Measurements from ENCODE around the gene TLCD1.

Gene TLCD1

DNA sequence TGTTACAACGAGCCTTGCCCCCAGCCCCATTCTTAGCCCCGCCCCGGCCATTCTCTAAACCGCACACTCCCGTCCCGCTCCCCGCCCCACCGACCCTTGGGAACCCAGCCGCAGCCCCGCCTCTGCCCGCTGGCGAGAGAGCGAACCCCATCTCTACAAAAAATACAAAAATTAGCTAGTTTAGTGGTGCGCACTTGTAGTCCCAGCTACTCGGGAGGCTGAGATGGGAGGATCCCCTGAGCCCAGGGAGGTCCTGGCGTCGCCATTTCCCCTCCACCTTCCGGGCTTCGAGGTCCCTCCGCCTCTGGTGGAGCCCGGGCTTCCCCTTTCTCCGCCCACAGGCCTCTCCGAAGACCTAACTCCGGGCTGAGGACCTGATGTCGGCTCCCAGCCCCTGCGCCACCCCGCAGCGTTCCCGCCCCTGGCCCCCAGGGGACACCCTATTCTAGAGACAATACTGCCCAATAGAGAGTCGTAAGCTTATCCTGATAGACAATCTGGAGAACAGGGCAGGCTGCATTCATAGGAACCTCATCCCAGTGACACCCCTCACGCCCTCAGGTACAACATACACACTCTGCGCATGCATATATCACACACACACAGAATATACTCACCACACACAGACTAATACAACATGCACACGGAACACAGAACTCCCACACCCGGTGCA is 13.9 kb downstream of the TLCD1 start:
- H3K27me3 ChIP-seq (ENCODE audit: insufficient read depth, low read depth, severe bottlenecking) = no peaks in the 10 kb centered on the region
- H3K36me3 ChIP-seq = peaks cover 4% of the 10 kb centered on the region; the same call in 1 of the 2 replicates
- DNase-seq = no peak
- H3K4me3 ChIP-seq (ENCODE audit: low read depth, low read length) = no peak overlapping the region
- TF ChIP-seq, protein P1, sequence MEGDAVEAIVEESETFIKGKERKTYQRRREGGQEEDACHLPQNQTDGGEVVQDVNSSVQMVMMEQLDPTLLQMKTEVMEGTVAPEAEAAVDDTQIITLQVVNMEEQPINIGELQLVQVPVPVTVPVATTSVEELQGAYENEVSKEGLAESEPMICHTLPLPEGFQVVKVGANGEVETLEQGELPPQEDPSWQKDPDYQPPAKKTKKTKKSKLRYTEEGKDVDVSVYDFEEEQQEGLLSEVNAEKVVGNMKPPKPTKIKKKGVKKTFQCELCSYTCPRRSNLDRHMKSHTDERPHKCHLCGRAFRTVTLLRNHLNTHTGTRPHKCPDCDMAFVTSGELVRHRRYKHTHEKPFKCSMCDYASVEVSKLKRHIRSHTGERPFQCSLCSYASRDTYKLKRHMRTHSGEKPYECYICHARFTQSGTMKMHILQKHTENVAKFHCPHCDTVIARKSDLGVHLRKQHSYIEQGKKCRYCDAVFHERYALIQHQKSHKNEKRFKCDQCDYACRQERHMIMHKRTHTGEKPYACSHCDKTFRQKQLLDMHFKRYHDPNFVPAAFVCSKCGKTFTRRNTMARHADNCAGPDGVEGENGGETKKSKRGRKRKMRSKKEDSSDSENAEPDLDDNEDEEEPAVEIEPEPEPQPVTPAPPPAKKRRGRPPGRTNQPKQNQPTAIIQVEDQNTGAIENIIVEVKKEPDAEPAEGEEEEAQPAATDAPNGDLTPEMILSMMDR (IDR thresholded peaks at IDR 0.05; ENCODE audit: low read depth, low read length) = no peak
- H3K9me3 ChIP-seq (ENCODE audit: severe bottlenecking) = no peaks in the 10 kb centered on the region
- no peak overlapping the region for H3K27ac ChIP-seq

DNA sequence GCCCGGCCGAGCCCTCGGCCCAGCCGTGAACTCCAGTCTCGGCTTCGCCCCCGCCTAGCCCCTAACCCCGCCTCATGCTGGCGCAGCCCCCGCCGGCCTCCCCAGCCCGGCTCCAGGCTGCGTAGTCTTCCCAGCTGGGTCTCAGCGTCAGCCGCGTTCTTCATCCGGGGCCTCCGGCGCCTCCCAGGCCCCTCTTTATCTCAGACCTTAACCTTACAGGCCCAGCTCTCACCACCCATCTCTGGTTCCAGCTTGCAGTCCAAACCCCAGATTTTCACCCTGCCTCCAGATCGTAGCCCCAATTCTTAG is 14.4 kb downstream of the TLCD1 start, which contains the start of gene PROCA1:
TSS of gene PROCA1 (minus strand) at position 166 of the 309 bp plus-strand sequence. CDS start 228 bp downstream, outside the sequence.
- Histone ChIP-seq H3K27me3 (ENCODE audit: insufficient read depth, low read depth, severe bottlenecking) (no peaks in the 10 kb centered on the region), H3K9me3 (ENCODE audit: severe bottlenecking) (no peaks in the 10 kb centered on the region), H3K36me3 (peaks cover 6% of the 10 kb centered on the region; the same call in 1 of the 2 replicates), H3K27ac (no peak within 1 kb of the TSS), H3K4me3 (ENCODE audit: low read depth, low read length) (no peak within 1 kb of the TSS)
- TF ChIP-seq, protein P1 (IDR thresholded peaks at IDR 0.05; ENCODE audit: low read depth, low read length) = no peak
- DNase-seq = no peak

DNA sequence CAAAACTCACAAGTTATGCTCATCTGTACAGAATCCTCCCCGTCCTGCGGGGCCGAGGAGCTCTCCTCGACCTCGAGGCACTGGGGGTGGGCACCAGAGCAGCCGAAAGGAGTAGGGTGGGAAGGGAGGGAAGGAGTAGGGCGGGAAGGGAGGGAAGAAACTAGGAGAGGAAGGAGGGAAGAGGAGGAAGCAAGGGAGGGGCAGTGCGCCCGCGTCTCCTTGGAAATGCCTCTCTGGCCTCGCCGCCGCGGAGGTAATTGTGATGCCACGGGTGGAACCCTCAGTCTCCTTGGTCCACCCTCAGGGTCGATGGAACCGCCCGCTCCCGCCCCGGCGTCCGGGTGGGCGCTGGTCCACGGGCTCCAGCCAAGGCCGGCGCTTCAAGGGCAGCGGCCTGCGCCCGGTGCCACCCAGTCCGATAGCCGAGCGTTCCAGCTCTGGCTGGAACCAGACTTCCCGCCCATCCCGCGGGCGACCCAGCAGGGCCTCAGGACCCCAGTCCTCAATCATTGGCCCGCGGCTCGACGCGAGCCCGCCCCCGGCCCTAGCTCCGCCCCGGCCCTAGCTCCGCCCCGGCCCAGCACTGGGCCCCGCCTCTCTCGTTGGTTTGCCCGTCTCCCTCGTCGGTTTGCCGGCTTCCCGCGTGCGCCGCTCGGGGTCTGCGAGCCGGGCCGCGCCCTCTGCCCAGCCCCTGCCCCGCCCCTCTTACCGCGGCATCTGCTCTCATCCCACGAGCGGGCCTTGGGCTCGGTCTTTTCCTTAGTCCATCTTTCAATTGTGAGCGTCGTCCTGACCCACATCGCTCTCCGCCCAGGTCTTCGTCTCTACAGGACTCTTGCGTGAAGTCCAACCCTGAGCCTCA is 14.9 kb downstream of the TLCD1 start:
- Histone ChIP-seq H3K4me3 (ENCODE audit: low read depth, low read length) (no peak overlapping the region), H3K27ac (no peak overlapping the region), H3K27me3 (ENCODE audit: insufficient read depth, low read depth, severe bottlenecking) (no peaks in the 10 kb centered on the region), H3K9me3 (ENCODE audit: severe bottlenecking) (no peaks in the 10 kb centered on the region), H3K36me3 (peaks cover 8% of the 10 kb centered on the region)
- DNase-seq = no peak
- TF ChIP-seq, protein P1 (IDR thresholded peaks at IDR 0.05; ENCODE audit: low read depth, low read length) = no peak

DNA sequence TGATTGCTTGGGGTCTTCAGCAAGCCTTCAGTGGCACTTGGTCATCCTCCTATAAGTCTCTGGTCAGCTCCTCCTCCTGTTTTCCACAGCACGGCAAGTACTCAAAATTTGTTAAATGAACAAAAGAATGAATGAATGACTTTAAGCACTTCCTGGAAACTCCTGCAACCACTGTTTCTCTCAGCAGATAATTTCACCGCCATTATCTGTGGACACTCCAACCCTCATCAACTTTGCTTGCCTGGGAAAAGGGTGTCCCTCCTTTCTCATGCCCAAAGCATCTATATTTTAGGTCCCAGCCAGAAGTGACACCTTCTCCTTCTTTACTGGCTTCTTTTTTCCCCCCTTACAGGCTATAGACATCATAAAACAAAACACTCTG is 18.7 kb downstream of the TLCD1 start:
- Histone ChIP-seq H3K9me3 (ENCODE audit: severe bottlenecking) (no peaks in the 10 kb centered on the region), H3K27ac (no peak overlapping the region), H3K27me3 (ENCODE audit: insufficient read depth, low read depth, severe bottlenecking) (no peaks in the 10 kb centered on the region), H3K4me3 (ENCODE audit: low read depth, low read length) (no peak overlapping the region), H3K36me3 (peaks cover 46% of the 10 kb centered on the region)
- DNase-seq = no peak
- TF ChIP-seq, protein P1 (IDR thresholded peaks at IDR 0.05; ENCODE audit: low read depth, low read length) = no peak

DNA sequence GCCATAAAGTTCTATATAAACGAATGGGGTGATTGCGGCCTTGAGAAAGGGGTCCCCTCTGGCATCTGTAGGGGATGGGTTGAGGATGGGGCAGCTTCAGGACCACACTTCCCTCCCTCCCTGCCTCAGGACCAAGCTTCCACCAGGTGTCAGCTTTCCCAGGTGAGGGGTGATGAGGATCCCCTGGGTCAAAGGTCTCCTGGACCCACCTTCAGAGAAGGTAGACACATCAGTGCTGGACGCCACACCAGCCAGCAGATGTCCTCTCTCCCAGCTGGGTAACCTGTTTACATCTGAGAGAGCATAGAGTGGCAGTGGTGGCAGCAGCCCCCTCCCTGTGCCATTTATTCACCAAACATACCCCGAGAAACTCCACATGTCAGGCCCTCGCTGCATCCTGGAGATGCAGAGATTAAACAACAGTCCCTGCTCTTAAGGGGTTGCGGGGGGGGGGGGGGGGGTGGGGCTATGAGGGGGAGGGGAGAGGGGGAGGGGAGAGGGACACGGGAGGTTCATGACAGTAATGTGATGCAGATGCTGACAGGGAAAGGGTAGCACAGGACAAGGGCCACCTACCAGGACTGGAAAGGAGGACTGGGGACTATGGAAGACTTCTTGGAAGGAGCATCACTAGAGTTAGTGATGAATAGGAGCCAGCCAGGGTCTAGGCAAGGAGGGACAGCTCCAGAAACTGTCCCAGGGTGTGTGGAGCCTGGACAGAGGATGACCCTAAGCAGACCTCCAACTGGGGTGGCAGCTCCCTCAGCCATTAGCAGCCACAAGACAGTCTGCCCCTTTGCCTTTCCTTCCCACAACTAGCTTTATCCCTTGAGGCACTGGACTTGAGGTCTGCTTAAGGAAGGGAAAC is 19.3 kb downstream of the TLCD1 start:
- TF ChIP-seq, protein P1 (IDR thresholded peaks at IDR 0.05; ENCODE audit: low read depth, low read length) = no peak
- Histone ChIP-seq H3K36me3 (peaks cover 52% of the 10 kb centered on the region), H3K27ac (no peak overlapping the region), H3K4me3 (ENCODE audit: low read depth, low read length) (no peak overlapping the region), H3K27me3 (ENCODE audit: insufficient read depth, low read depth, severe bottlenecking) (no peaks in the 10 kb centered on the region), H3K9me3 (ENCODE audit: severe bottlenecking) (no peaks in the 10 kb centered on the region)
- DNase-seq = no peak
